ENCODE results near the gene VANGL2. TPM values are rescaled to one million over a fixed set of nuclear protein-coding genes. Genes with fewer than 3 reads are reported as not detected.

VANGL2 gene
- total and polyA plus RNA-seq, 2 of the 8 experiments (the other 6 are each of a cell fraction or from before 2014, with no cell fraction given) = 62.5 to 118 TPM

DNA sequence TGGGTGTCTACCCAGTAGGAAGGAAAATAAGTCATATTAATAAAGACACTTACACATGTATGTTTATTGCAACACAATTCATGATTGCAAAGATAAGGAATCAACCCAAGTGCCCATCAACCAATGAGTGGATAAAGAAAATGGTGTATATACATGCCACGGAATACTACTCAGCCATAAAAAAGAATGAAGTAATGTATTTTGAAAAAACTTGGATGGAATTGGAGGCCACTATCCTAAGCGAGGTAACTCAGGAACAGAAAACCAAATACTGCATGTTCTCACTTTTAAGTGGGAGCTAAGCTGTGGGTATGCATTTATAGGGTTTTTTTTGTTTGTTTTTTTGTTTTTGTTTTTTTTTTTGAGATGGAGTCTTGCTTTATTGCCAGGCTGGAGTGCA is 49.1 kb downstream of the VANGL2 start:
- Histone ChIP-seq H3K9ac (replicated peaks in 1 of 4; ENCODE audit: extremely low read depth in 1 of 4, low read depth in 3 of 4, low read length in 3 of 4) (no peak overlapping the region), H3K36me3 (ENCODE audit: control insufficient read depth in 2 of 4, insufficient read depth in 4 of 4, low read length in 3 of 4) (no peaks in the 10 kb centered on the region), H3K9me3 (ENCODE audit: insufficient read depth in 2 of 2, low read depth in 1 of 2, low read length in 1 of 2) (no peaks in the 10 kb centered on the region), H2BK15ac (ENCODE audit: low read length) (no peak overlapping the region), H2BK20ac (ENCODE audit: low read length) (no peak overlapping the region), H3K14ac (ENCODE audit: insufficient read length) (no peak overlapping the region), H2BK5ac (ENCODE audit: low read depth, low read length) (no peak overlapping the region), H3K56ac (replicated peaks; ENCODE audit: insufficient read length, low read depth, low read length) (no peak overlapping the region), H4K8ac (ENCODE audit: extremely low read depth, insufficient read depth, low read length) (no peak overlapping the region), H4K20me1 (replicated peaks in 1 of 2; ENCODE audit: control insufficient read depth in 1 of 2, insufficient read depth in 2 of 2, low read length in 2 of 2) (no peaks in the 10 kb centered on the region), H3K27me3 (replicated peaks in 1 of 4; ENCODE audit: control insufficient read depth in 3 of 4, extremely low read depth in 1 of 4, insufficient read depth in 3 of 4, low read length in 3 of 4) (peaks cover 0 to 1% (median 0%) of the 10 kb centered on the region in 4 experiments; a peak in 1 of 7 replicates), H2BK120ac (replicated peaks; ENCODE audit: low read depth, low read length) (no peak overlapping the region), H2AK5ac (ENCODE audit: low read depth, low read length) (no peak overlapping the region), H4K5ac (ENCODE audit: insufficient read length, low read depth, low read length) (no peak overlapping the region), H3K23ac (ENCODE audit: insufficient read length) (no peak overlapping the region), H3K79me1 (ENCODE audit: low read depth, low read length) (no peaks in the 10 kb centered on the region), H3K27ac (ENCODE audit: low read depth, low read length) (no peak overlapping the region), H3K18ac (ENCODE audit: extremely low read depth, low read length) (no peak overlapping the region), H3K4ac (replicated peaks; ENCODE audit: insufficient read length, low read depth, low read length) (no peak overlapping the region), H3K4me2 (ENCODE audit: insufficient read depth in 1 of 2, low read depth in 2 of 2, low read length in 2 of 2) (no peak overlapping the region), H3K4me1 (replicated peaks in 1 of 4; ENCODE audit: control insufficient read depth in 3 of 4, insufficient read depth in 4 of 4, low read length in 3 of 4) (no peaks in the 10 kb centered on the region), H3K79me2 (ENCODE audit: control insufficient read depth in 1 of 2, insufficient read depth in 2 of 2, low read length in 2 of 2) (no peaks in the 10 kb centered on the region), H3K23me2 (ENCODE audit: low read depth, low read length) (no peaks in the 10 kb centered on the region), H2BK12ac (ENCODE audit: low read depth, low read length) (no peak overlapping the region), H2AFZ (ENCODE audit: low read length) (no peak overlapping the region), H4K91ac (replicated peaks; ENCODE audit: insufficient read length, low read length) (no peak overlapping the region), H3K4me3 (ENCODE audit: extremely low read depth in 1 of 4, insufficient read depth in 2 of 4, low read depth in 3 of 4, low read length in 4 of 4) (no peak overlapping the region)
- WGBS, 2 experiments (ENCODE audit: extremely low coverage in 1 of 2, insufficient coverage in 1 of 2, insufficient read length in 1 of 2, insufficient replicate concordance in 2 of 2, low coverage in 1 of 2, low lambda C conversion rate in 2 of 2, missing lambda C conversion rate in 1 of 2) = 91% methylated on average over 2 of the region's 2 CpGs; no CpG with 5 or more reads in 1 of the 2 experiments
- FAIRE-seq (no peak), DNase-seq (ENCODE audit: low read depth in 1 of 2, low spot score in 2 of 2) (no peak)
- ChIA-PET CTCF (ENCODE audit: partially characterized antibody) (no interaction called here), POLR2A (ENCODE audit: partially characterized antibody) (no interaction called here)
- no peak for TF ChIP-seq HDAC6 (IDR thresholded peaks at IDR 0.05; ENCODE audit: low read depth, low read length)
- no peak for TF ChIP-seq HDAC2 (IDR thresholded peaks at IDR 0.05; ENCODE audit: borderline replicate concordance in 1 of 2, low read depth in 2 of 2, low read length in 2 of 2)
- TF ChIP-seq MAFK (IDR thresholded peaks at IDR 0.05; ENCODE audit: low read depth, low read length) = no peak
- no peak for TF ChIP-seq SIN3A (conservative IDR thresholded peaks at IDR 0.05 in 1 of 2, IDR thresholded peaks at IDR 0.05 in 1 of 2; ENCODE audit: low read depth in 1 of 2, low read length in 2 of 2)
- TF ChIP-seq SIX5 (IDR thresholded peaks at IDR 0.05; ENCODE audit: low read depth, low read length) = no peak
- TF ChIP-seq RNF2 (IDR thresholded peaks at IDR 0.05; ENCODE audit: borderline replicate concordance, low read depth, low read length, missing control alignments, poor library complexity, severe bottlenecking) = no peak
- no peak for TF ChIP-seq CHD1 (IDR thresholded peaks at IDR 0.05; ENCODE audit: low read depth, low read length)
- TF ChIP-seq BCL11A (IDR thresholded peaks at IDR 0.05; ENCODE audit: low read depth in 2 of 2, low read length in 2 of 2) = no peak
- no peak for TF ChIP-seq FOSL1 (IDR thresholded peaks at IDR 0.05; ENCODE audit: insufficient read depth, low read depth, low read length)
- no peak for TF ChIP-seq ASH2L (IDR thresholded peaks at IDR 0.05; ENCODE audit: low read length)
- TF ChIP-seq EZH2 (IDR thresholded peaks at IDR 0.05; ENCODE audit: low read depth, low read length, severe bottlenecking) = no peak
- TF ChIP-seq KDM1A (IDR thresholded peaks at IDR 0.05; ENCODE audit: borderline replicate concordance, low read length) = no peak
